Esophagus squamous epithelium (tissue), 5 donors: ENCODE data around the gene SHMT2. TPM values are rescaled to one million over a fixed set of nuclear protein-coding genes. Genes with fewer than 3 reads are reported as not detected.

ENCODE experiments used
- DNase-seq: peaks from one replicate; lab custom pipeline; 2025; lab: John Stamatoyannopoulos, UW
- H3K27ac ChIP-seq, 4 donors: fragments of 200-600 bp; sonication (generic); one replicate each; pipeline ENCODE4 v1.5.1; 2016 to 2019; ENCODE audit warnings: mild to moderate bottlenecking in 1 of 4
- H3K27me3 ChIP-seq, 4 donors: fragments of 200-600 bp; sonication (generic); 1 replicate in 3 of 4; 2 replicates in 1 of 4; pipeline versions ENCODE4 v1.5.1 to v1.6.0; 2017 to 2021; ENCODE audit warnings: antibody characterized with exemption in 1 of 4
- H3K36me3 ChIP-seq, 3 donors: fragments of 200-600 bp; sonication (generic); one replicate each; pipeline ENCODE4 v1.5.1; 2016 to 2019
- H3K4me1 ChIP-seq, 3 donors: fragments of 200-600 bp; sonication (generic); one replicate each; pipeline ENCODE4 v1.5.1; 2017 to 2019
- H3K4me3 ChIP-seq, 4 donors: fragments of 200-600 bp; sonication (generic); 1 replicate in 3 of 4; 2 replicates in 1 of 4; pipeline ENCODE4 v1.5.1; 2016 to 2019; ENCODE audit warnings: mild to moderate bottlenecking in 2 of 4, moderate library complexity in 1 of 4
- H3K9me3 ChIP-seq, 3 donors: fragments of 200-600 bp; sonication (generic); one replicate each; pipeline ENCODE4 v1.5.1; 2016 to 2019
- CTCF ChIP-seq, 6 experiments: fragments of 450-650 bp in 4 of 6; fragments of 200-600 bp in 2 of 6; sonication (generic) in 2 of 6; IDR thresholded peaks; one replicate each; pipeline ENCODE4 v1.5.1; 2016 to 2019; ENCODE audit warnings: antibody characterized with exemption in 6 of 6, mild to moderate bottlenecking in 4 of 6, moderate library complexity in 4 of 6
- POLR2A ChIP-seq, 4 donors: fragments of 450-650 bp; IDR thresholded peaks; one replicate each; pipeline ENCODE4 v1.6.1; 2017; ENCODE audit warnings: antibody characterized with exemption in 4 of 4, mild to moderate bottlenecking in 4 of 4, moderate library complexity in 3 of 4
- WGBS, 2 donors: methylation state at CpG; one replicate each; pipeline ENCODE4 v1.1.5; 2018; 5-methylcytosine and 5-hydroxymethylcytosine counted together
- intact Hi-C: fragments of 100-400 bp; cut with DNase I; formaldehyde crosslinking; loops from one replicate; pipeline ENCODE4 v1.15.0; 2022
- total RNA-seq, 4 donors: library from RNA; depleted of rRNA; stranded (reverse); fragments of >200 nt; gene quantifications; one replicate each; pipeline ENCODE4 v1.1.0, GENCODE V29; 2016
- donor health status: DM: yes; HTN: yes; CAD: no.

The SHMT2 gene
- total RNA-seq, 4 donors from 2014 or later: 56.1 to 104 (median 76.6) TPM

- H3K4me1 ChIP-seq: peaks cover 61 to 100% (median 61%) of the 10 kb centered on the region in 3 donors
Measured at GRCh38 chr12:57236201-57236924, 6.9 kb downstream of the SHMT2 start.

GRCh38 chr12:57236925-57237595 lies 7.5 kb downstream of the SHMT2 start:
- H3K36me3 ChIP-seq: peaks cover 9 to 29% (median 25%) of the 10 kb centered on the region in 3 donors
- no peaks in the 10 kb centered on the region for H3K9me3 ChIP-seq
- peaks cover 9 to 72% (median 26%) of the 10 kb centered on the region in 4 donors for H3K27me3 ChIP-seq
- 18 to 20% methylated on average over 6 to 7 of the region's 9 CpGs for WGBS, 2 donors
- H3K4me3 ChIP-seq: peak overlapping the region; percentile 5 to 45 (median 35)
- no peak for DNase-seq
- peaks cover 68 to 100% (median 68%) of the 10 kb centered on the region in 3 donors for H3K4me1 ChIP-seq
- intact Hi-C loops: no loop called here
- TF ChIP-seq POLR2A (IDR thresholded peaks at IDR 0.05) (no peak), CTCF (IDR thresholded peaks at IDR 0.05) (no peak)
- H3K27ac ChIP-seq: peak overlapping the region in 3 of 4 donors; percentile 13 to 79 (median 66)

More at GRCh38 chr12:57236201-57236924, 6.9 kb downstream of the SHMT2 start:
- peaks cover 5 to 65% (median 19%) of the 10 kb centered on the region in 4 donors for H3K27me3 ChIP-seq
- DNase-seq: no peak
- H3K27ac ChIP-seq: peak overlapping the region in 3 of 4 donors; percentile 65 to 79 (median 66)
- WGBS, 2 donors: 7 to 25% methylated on average over 6 to 14 of the region's 40 CpGs
- no peak for TF ChIP-seq CTCF (IDR thresholded peaks at IDR 0.05)
- TF ChIP-seq POLR2A (IDR thresholded peaks at IDR 0.05): no peak
- H3K36me3 ChIP-seq: peaks cover 15 to 36% (median 31%) of the 10 kb centered on the region in 3 donors
- intact Hi-C loops: no loop called here
- H3K4me3 ChIP-seq: peak overlapping the region; percentile 5 to 45 (median 35)
- H3K9me3 ChIP-seq: no peaks in the 10 kb centered on the region

- Histone ChIP-seq H3K36me3 (peaks cover 3 to 24% (median 20%) of the 10 kb centered on the region in 3 donors), H3K4me1 (peaks cover 73 to 100% (median 73%) of the 10 kb centered on the region in 3 donors), H3K27me3 (peaks cover 14 to 77% (median 30%) of the 10 kb centered on the region in 4 donors), H3K4me3 (peak overlapping the region in 1 of 4 donors; percentile 52), H3K9me3 (no peaks in the 10 kb centered on the region), H3K27ac (peak overlapping the region in 1 of 4 donors; percentile 79)
- WGBS, 2 donors: 20 to 31% methylated on average over 3 to 5 of the region's 5 CpGs
- intact Hi-C loops: no loop called here
- no peak for DNase-seq
- TF ChIP-seq CTCF (IDR thresholded peaks at IDR 0.05): no peak
- TF ChIP-seq POLR2A (IDR thresholded peaks at IDR 0.05): no peak
Measured at GRCh38 chr12:57237596-57237931, 8.1 kb downstream of the SHMT2 start.

- intact Hi-C loops: no loop called here
- peaks cover 14 to 84% (median 35%) of the 10 kb centered on the region in 4 donors for H3K27me3 ChIP-seq
- TF ChIP-seq POLR2A (IDR thresholded peaks at IDR 0.05): no peak
- no peak for TF ChIP-seq CTCF (IDR thresholded peaks at IDR 0.05)
- no peaks in the 10 kb centered on the region for H3K9me3 ChIP-seq
- 4 to 6% methylated on average over 27 to 37 of the region's 63 CpGs for WGBS, 2 donors
- H3K4me1 ChIP-seq: peaks cover 79 to 100% (median 80%) of the 10 kb centered on the region in 3 donors
- H3K27ac ChIP-seq: peak overlapping the region in 2 of 4 donors; percentile 42 to 79
- DNase-seq: no peak
- H3K36me3 ChIP-seq: peaks cover 0 to 18% (median 13%) of the 10 kb centered on the region in 3 donors
- H3K4me3 ChIP-seq: peak overlapping the region; percentile 21 to 68 (median 46)
Measured at GRCh38 chr12:57237932-57238853, 8.7 kb downstream of the SHMT2 start.
